HepG2 (cell line): Measurements from ENCODE around the gene EPHB4. TPM values are rescaled to one million over a fixed set of nuclear protein-coding genes. Genes with fewer than 3 reads are reported as not detected.

Source experiments
- GATA4 ChIP-seq: sonication (generic); IDR thresholded peaks from 2 replicates; pipeline ENCODE4 v1.6.1; 2016; ENCODE audit warnings: antibody characterized with exemption, low read depth, borderline replicate concordance
- KDM3A ChIP-seq: IDR thresholded peaks from 2 replicates; pipeline ENCODE4 v1.6.1; 2018; ENCODE audit warnings: low read depth, missing compliant biosample characterization
- KLF15 ChIP-seq: sonication (generic); formaldehyde crosslinking; IDR thresholded peaks from 2 replicates; pipeline ENCODE4 v1.8.1; 2023; ENCODE audit warnings: borderline replicate concordance, mild to moderate bottlenecking, inconsistent platforms, missing genetic modification reagents, mixed read lengths
- KMT2B ChIP-seq: IDR thresholded peaks from 2 replicates; pipeline ENCODE4 v1.6.1; 2016; ENCODE audit warnings: missing genetic modification reagents, missing compliant biosample characterization
- LCORL ChIP-seq, 2 experiments: fragments of 450-650 bp in 1 of 2; sonication (generic) in 1 of 2; formaldehyde crosslinking in 1 of 2; IDR thresholded peaks; 2 replicates each; pipeline versions ENCODE4 v1.5.0 to v1.6.1; 2017 to 2020; ENCODE audit warnings: antibody characterized with exemption in 1 of 2, missing genetic modification reagents in 1 of 2
- MAFK ChIP-seq, 2 experiments: IDR thresholded peaks in 1 of 2; conservative IDR thresholded peaks in 1 of 2; 2 replicates each; pipeline ENCODE4 v1.6.1; 2011; ENCODE audit warnings: improper control_type of control experiment in 2 of 2, low read length in 2 of 2
- MIER2 ChIP-seq: IDR thresholded peaks from 2 replicates; pipeline ENCODE4 v1.6.1; 2016; ENCODE audit warnings: missing biosample characterization, missing genetic modification reagents
- MLLT10 ChIP-seq: sonication (generic); formaldehyde crosslinking; IDR thresholded peaks from 2 replicates; pipeline ENCODE4 v1.4.0; 2020; ENCODE audit warnings: missing genetic modification reagents
- PAX8 ChIP-seq: sonication (generic); formaldehyde crosslinking; IDR thresholded peaks from 2 replicates; pipeline ENCODE4 v1.8.0; 2022; ENCODE audit warnings: mild to moderate bottlenecking, missing genetic modification reagents, borderline replicate concordance
- PHF21A ChIP-seq: sonication (generic); formaldehyde crosslinking; IDR thresholded peaks from 2 replicates; pipeline ENCODE4 v1.5.0; 2020; ENCODE audit warnings: mild to moderate bottlenecking, missing genetic modification reagents
- TMF1 ChIP-seq: sonication (generic); formaldehyde crosslinking; IDR thresholded peaks from 2 replicates; pipeline ENCODE4 v1.8.1; 2022; ENCODE audit warnings: low read depth, missing genetic modification reagents
- ZBTB3 ChIP-seq: sonication (generic); formaldehyde crosslinking; IDR thresholded peaks from 2 replicates; pipeline ENCODE4 v1.4.0; 2020; ENCODE audit warnings: low read depth, mild to moderate bottlenecking, moderate library complexity, missing genetic modification reagents, borderline replicate concordance
- ZFP36 ChIP-seq: fragments of 150-350 bp; IDR thresholded peaks from 2 replicates; pipeline ENCODE4 v1.6.1; 2018; ENCODE audit warnings: borderline replicate concordance, low read length, low read depth; ENCODE audit not compliant: partially characterized antibody
- ZNF180 ChIP-seq: sonication (generic); formaldehyde crosslinking; IDR thresholded peaks from 2 replicates; pipeline ENCODE4 v1.4.0; 2020; ENCODE audit warnings: low read depth, missing genetic modification reagents, borderline replicate concordance
- ZNF232 ChIP-seq: sonication (generic); formaldehyde crosslinking; IDR thresholded peaks from 2 replicates; pipeline ENCODE4 v1.4.0; 2020; ENCODE audit warnings: missing genetic modification reagents, borderline replicate concordance
- ZNF274 ChIP-seq: sonication (generic); formaldehyde crosslinking; IDR thresholded peaks from 2 replicates; pipeline ENCODE4 v1.5.1; 2020; ENCODE audit warnings: mild to moderate bottlenecking, missing genetic modification reagents
- ZNF782 ChIP-seq: sonication (generic); formaldehyde crosslinking; IDR thresholded peaks from 2 replicates; pipeline ENCODE4 v1.4.0; 2020; ENCODE audit warnings: missing genetic modification reagents, mild to moderate bottlenecking, borderline replicate concordance
- ZSCAN29 ChIP-seq: sonication (generic); formaldehyde crosslinking; conservative IDR thresholded peaks from 2 replicates; pipeline ENCODE4 v1.4.0; 2020; ENCODE audit warnings: mild to moderate bottlenecking, missing genetic modification reagents
- ZSCAN31 ChIP-seq: sonication (generic); formaldehyde crosslinking; IDR thresholded peaks from 2 replicates; pipeline ENCODE4 v1.5.0; 2020; ENCODE audit warnings: low read depth, mild to moderate bottlenecking, missing genetic modification reagents
- polyA plus RNA-seq, 8 experiments: library from polyadenylated mRNA; depleted of rRNA in 3 of 8; stranded (reverse) in 7 of 8; unstranded in 1 of 8; fragments of >200 nt; fragmentation: Illumina TruSeq in 4 of 8; extraction: Trizol in 4 of 8; gene quantifications; 2 replicates each; pipeline versions ENCODE4 v1.2.1 to v1.2.3, GENCODE V29; 2011 to 2016; ENCODE audit warnings: low read depth in 4 of 8, missing spikeins in 1 of 8, mixed read lengths in 1 of 8; ENCODE audit not compliant: insufficient read depth in 1 of 8
- total RNA-seq, 5 experiments: library from RNA; depleted of rRNA; stranded (reverse); fragments of >200 nt; fragmentation: Illumina TruSeq; extraction: Trizol; gene quantifications; 2 replicates each; pipeline ENCODE4 v1.2.3, GENCODE V29; 2016; ENCODE audit warnings: low read depth in 1 of 5
- TF ChIP-seq, protein P1 (sequence below): sonication (generic); formaldehyde crosslinking; IDR thresholded peaks from 2 replicates; pipeline ENCODE4 v1.5.0; 2020; ENCODE audit warnings: mild to moderate bottlenecking, missing genetic modification reagents, borderline replicate concordance

EPHB4 gene
- total and polyA plus RNA-seq, 2 of the 13 experiments (the other 11 are each of a cell fraction or from before 2014, with no cell fraction given): 61.4 to 69.6 TPM

DNA sequence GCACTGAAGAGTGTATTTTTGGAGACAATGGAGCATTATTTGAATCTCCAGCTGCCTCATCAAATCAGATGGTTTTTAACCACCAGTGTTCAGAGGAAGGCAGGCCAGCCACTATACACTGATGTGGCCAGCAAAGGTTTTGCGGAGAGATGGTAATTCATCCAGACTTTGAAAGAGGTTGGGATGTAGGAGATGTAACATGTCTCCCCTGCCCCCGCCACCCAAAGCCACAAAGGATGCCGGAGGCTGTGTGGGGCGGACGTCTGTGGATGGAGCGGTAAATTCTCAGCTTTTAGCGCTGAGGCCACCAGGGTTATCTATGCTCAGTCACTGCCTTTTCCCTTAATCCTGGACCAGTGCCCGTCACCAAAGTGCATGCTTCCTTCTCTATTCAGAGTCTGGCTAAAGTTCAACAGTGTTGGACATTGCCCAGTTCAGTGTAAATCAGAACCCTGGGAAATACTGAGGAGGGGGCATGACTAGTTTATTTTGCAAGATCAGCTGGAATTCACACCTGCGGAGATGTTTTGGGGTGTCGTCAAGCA, 36.2 kb upstream of the EPHB4 start (continued):
- TF ChIP-seq, protein P1, sequence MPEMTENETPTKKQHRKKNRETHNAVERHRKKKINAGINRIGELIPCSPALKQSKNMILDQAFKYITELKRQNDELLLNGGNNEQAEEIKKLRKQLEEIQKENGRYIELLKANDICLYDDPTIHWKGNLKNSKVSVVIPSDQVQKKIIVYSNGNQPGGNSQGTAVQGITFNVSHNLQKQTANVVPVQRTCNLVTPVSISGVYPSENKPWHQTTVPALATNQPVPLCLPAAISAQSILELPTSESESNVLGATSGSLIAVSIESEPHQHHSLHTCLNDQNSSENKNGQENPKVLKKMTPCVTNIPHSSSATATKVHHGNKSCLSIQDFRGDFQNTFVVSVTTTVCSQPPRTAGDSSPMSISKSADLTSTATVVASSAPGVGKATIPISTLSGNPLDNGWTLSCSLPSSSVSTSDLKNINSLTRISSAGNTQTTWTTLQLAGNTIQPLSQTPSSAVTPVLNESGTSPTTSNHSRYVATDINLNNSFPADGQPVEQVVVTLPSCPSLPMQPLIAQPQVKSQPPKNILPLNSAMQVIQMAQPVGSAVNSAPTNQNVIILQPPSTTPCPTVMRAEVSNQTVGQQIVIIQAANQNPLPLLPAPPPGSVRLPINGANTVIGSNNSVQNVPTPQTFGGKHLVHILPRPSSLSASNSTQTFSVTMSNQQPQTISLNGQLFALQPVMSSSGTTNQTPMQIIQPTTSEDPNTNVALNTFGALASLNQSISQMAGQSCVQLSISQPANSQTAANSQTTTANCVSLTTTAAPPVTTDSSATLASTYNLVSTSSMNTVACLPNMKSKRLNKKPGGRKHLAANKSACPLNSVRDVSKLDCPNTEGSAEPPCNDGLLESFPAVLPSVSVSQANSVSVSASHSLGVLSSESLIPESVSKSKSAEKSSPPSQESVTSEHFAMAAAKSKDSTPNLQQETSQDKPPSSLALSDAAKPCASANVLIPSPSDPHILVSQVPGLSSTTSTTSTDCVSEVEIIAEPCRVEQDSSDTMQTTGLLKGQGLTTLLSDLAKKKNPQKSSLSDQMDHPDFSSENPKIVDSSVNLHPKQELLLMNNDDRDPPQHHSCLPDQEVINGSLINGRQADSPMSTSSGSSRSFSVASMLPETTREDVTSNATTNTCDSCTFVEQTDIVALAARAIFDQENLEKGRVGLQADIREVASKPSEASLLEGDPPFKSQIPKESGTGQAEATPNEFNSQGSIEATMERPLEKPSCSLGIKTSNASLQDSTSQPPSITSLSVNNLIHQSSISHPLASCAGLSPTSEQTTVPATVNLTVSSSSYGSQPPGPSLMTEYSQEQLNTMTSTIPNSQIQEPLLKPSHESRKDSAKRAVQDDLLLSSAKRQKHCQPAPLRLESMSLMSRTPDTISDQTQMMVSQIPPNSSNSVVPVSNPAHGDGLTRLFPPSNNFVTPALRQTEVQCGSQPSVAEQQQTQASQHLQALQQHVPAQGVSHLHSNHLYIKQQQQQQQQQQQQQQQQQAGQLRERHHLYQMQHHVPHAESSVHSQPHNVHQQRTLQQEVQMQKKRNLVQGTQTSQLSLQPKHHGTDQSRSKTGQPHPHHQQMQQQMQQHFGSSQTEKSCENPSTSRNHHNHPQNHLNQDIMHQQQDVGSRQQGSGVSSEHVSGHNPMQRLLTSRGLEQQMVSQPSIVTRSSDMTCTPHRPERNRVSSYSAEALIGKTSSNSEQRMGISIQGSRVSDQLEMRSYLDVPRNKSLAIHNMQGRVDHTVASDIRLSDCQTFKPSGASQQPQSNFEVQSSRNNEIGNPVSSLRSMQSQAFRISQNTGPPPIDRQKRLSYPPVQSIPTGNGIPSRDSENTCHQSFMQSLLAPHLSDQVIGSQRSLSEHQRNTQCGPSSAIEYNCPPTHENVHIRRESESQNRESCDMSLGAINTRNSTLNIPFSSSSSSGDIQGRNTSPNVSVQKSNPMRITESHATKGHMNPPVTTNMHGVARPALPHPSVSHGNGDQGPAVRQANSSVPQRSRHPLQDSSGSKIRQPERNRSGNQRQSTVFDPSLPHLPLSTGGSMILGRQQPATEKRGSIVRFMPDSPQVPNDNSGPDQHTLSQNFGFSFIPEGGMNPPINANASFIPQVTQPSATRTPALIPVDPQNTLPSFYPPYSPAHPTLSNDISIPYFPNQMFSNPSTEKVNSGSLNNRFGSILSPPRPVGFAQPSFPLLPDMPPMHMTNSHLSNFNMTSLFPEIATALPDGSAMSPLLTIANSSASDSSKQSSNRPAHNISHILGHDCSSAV (CRISPR knock-in tag): no peak
- TF ChIP-seq ZFP36 (no peak), ZSCAN29 (no peak), MLLT10 (CRISPR knock-in tag) (no peak), ZBTB3 (CRISPR knock-in tag) (no peak), PHF21A (CRISPR knock-in tag) (peak; percentile 77), KDM3A (CRISPR knock-in tag) (no peak), KMT2B (no peak), ZNF180 (CRISPR knock-in tag) (no peak), ZNF232 (CRISPR knock-in tag) (no peak), KLF15 (CRISPR knock-in tag) (no peak), TMF1 (CRISPR knock-in tag) (no peak), MAFK (conservative IDR thresholded peaks at IDR 0.05 in 1 of 2, IDR thresholded peaks at IDR 0.05 in 1 of 2; ENCODE audit: low read length in 2 of 2) (peak; percentile 91 to 92), LCORL (IDR thresholded peaks at IDR 0.05) (no peak), LCORL (CRISPR knock-in tag; IDR thresholded peaks at IDR 0.05) (peak; percentile 71), MIER2 (CRISPR knock-in tag) (no peak), GATA4 (no peak), ZNF274 (CRISPR knock-in tag) (no peak), ZNF782 (no peak), PAX8 (no peak), ZSCAN31 (CRISPR knock-in tag) (no peak)
